HG03575 (cell line): ENCODE data around the gene DDX41.

Experiments
- ATAC-seq: cut with Tn5 transposase; IDR thresholded peaks from one replicate; pipeline ENCODE4 v1.9.1; 2021; ENCODE audit not compliant: unreplicated experiment, insufficient number of reproducible peaks, low FRiP score; ENCODE audit errors: extremely low read depth

The DDX41 gene

GRCh38 chr5:177519463-177520235 is 2.9 kb upstream of the DDX41 start:
- ATAC-seq: no peak

DNA sequence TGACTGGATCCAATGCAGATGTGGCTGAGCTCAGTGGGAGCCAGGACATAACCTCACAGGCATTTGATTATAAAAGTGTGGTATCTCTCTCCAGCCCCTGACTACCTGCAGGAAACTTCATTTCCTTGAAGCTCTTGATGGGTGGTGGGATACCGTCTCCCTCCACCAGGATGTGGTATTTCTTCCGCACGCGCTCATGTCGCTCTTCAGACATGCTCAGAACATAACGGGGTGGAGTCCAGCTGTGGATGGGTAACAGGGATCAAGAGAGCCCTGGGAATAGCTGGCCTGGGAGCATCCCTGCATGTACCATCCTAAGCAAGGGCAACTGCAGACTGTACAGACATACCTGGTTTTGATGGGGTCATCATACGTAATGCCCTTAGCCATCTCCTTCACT is 1.2 kb downstream of the DDX41 start:
- no peak for ATAC-seq

- ATAC-seq: no peak
Measured at GRCh38 chr5:177514541-177514940, 2.2 kb downstream of the DDX41 start.

- no peak for ATAC-seq
Measured at GRCh38 chr5:177513500-177513899, 3.3 kb downstream of the DDX41 start.

- no peak for ATAC-seq
Measured at GRCh38 chr5:177512736-177513380, 3.9 kb downstream of the DDX41 start.

- no peak for ATAC-seq
Measured at GRCh38 chr5:177511796-177512675, 4.7 kb downstream of the DDX41 start.

GRCh38 chr5:177511181-177511580 is 5.6 kb downstream of the DDX41 start:
- no peak for ATAC-seq

DNA sequence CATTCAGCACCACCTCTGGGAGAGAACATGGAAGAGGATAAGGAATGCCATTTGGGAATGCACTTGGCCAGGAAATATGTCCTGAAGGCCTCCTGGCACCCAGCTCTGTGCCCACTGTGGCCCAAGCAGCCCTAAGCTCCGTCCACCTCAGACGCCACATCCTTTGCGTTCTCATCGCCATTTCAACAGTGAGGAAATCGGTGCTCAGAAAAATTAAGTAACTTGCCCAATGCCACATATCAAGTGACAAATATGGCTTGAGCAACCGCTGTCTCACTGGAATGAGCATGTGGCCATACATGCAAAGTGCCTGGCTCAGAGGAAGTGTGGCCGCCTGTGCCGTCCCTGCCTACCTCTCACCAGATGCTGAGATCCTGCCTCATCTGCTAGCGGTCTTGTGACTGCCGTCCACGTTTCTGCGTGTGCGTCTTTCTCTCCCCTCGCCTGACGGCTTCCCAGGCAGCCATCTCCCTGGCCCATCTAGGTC is 6.2 kb downstream of the DDX41 start:
- no peak for ATAC-seq

DNA sequence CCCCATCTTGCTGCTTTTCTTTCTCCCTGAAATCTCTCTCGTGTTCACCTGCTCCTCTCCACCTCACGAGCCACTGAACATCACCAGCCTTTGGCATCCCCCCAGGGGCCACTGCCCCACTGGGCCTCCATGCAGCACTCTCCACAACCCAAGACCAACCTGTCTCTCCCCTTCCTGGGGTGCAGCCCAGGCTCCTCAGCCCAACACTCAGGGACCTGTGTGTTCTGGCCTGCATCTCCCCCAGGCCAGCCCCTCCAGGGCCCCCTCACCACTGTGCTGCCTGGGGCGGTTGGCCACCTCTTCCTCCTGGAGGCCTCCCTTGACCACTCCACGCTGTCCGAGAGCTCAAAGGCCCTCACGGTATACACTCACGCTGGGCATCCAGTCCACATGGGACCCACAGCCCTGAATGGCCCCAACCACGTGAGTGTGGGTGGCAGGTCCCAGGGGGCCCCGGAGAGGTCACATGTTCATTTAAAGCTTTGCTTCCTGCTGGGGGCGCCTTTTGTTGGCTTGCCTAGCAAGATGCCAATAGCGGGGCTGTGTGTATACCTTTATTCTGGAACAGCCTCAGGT is 6.7 kb downstream of the DDX41 start:
- no peak for ATAC-seq

- ATAC-seq: no peak
Measured at GRCh38 chr5:177509381-177509951, 7.3 kb downstream of the DDX41 start, which contains the start of gene DOK3. TSS of gene DOK3 (minus strand) at chr5:177509826. CDS start at chr5:177509540, 286 bp downstream.

DNA sequence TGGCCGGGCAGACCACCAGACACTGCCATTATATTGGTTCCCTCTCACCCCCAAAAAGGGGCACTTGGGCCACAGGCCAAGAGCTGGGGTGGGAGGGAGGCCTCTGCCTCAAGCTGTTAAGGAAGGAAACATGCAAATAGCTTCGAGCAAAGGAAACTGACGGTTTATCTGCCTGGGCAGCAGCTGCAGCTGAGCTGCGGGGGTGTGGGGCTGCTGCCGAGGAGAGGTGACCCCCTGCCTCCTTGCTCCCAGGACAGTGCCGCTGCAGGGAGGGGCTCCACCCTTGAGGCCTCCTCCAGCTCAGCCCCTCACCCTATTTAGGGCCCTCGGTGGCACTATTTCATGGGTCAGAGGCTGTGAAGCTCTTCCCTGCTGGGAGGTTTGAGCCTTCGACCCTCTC is 7.9 kb downstream of the DDX41 start:
- no peak for ATAC-seq

- no peak for ATAC-seq
Measured at GRCh38 chr5:177508221-177508611, 8.5 kb downstream of the DDX41 start.

GRCh38 chr5:177507596-177508220 is 9.1 kb downstream of the DDX41 start:
- ATAC-seq: no peak

DNA sequence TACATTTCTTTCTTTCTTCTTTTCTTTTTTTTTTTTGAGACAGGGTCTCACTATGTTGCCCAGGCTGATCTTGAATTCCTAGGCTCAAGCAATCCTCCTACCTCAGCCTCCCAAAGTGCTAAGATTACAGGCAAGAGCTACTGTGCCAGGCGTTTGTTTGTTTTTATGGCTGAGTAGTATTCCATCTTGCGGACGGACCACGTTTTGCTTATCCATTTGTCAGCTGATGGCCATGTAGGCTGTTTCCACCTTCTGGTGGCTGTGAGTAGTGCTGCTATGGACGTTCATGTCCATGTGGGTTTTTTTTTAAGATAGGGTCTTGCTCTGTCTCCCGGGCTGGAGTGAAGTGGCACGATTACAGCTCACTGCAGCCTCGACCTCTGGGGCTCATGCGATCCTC is 9.6 kb downstream of the DDX41 start:
- ATAC-seq: no peak

DNA sequence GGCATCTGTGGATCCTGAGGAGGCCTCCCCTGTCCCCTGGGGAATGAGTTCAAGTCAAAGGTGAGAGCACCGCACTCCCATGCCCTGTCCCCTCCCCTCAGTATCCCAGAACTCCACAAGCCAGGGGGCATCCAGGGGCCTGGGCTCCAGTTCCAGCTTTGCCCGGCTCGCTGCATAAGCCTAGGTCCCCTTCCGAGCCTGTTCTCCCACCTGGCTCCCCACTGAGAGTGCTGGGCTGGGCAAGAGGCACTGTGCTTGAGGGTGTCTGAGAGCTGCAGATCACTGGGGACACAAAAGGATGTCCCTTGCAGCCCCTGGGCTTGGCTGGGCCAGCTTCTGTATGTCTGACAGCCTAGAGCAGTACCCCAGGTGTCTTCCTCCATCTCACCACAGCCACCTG is 11.7 kb downstream of the DDX41 start:
- no peak for ATAC-seq

DNA sequence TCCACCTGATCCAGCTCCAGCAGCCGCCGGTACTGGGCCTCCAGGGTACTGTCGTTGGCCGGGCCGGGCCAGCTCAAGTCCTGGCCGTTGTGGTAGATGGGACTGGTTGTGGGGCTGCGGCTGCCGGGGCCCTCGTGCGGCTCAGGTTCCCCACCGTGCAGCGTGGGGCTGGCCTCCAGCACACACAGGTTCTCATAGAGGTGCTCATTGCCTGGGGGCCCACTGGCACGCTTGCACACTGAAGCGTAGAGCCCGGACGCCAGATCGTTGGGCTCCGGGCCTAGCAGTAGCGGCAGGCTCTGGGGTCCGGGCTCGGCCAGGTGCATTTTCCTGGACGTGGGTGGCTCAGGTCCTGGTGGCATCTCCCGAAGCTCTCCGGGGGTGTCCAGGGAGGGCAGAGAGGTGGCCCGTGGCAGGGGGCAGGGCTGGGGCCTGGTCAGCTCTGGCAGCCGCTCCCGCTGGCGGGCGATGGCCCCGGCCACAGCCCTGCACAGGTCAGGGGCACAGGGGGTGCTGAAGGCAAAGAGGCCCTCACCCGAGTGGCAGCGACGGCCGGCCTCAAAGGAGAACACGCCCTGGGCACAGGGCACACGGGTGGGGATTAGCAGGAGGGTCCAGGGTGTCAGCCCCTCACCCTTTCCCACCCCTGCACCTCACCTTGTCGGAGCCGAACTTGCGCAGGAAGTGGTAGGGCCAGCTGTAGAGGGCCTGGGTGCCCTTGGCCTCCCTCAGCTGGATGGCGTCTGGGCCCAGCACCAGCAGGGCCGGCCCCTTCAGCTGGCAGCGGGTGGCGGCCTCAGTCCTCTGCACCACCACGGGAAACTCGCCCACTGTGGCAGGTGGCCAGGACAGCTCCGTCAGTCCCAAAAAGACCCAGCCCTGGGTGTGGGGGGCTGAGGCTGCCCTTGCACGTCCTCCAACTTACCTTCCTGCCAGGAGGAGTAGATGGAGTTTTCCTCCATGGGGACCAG is 12.4 kb downstream of the DDX41 start:
- ATAC-seq: no peak

GRCh38 chr5:177503351-177504085 is 13.2 kb downstream of the DDX41 start:
- no peak for ATAC-seq
